Hepatocyte (in vitro differentiated cells): ENCODE data around the gene DGKK. TPM values are rescaled to one million over a fixed set of nuclear protein-coding genes. Genes with fewer than 3 reads are reported as not detected.

Source experiments
- DNase-seq: peaks from one replicate; pipeline ENCODE4 v3.0.0-alpha.2; 2016; ENCODE audit warnings: low spot score
- H2AFZ ChIP-seq: fragments of 200-600 bp; sonication (generic); 2 replicates; pipeline ENCODE4 v1.6.0; 2016; ENCODE audit warnings: antibody characterized with exemption, mild to moderate bottlenecking
- H3K27ac ChIP-seq: fragments of 200-600 bp; sonication (generic); 2 replicates; pipeline ENCODE4 v1.5.1; 2016; ENCODE audit warnings: mild to moderate bottlenecking
- H3K27me3 ChIP-seq: fragments of 200-600 bp; sonication (generic); 2 replicates; pipeline ENCODE4 v1.6.1; 2016
- H3K36me3 ChIP-seq: fragments of 200-600 bp; sonication (generic); replicated peaks from 2 replicates; pipeline ENCODE4 v1.5.1; 2016; ENCODE audit warnings: low read depth; ENCODE audit not compliant: insufficient read depth
- H3K4me1 ChIP-seq: fragments of 200-600 bp; sonication (generic); 2 replicates; pipeline ENCODE4 v1.5.1; 2016; ENCODE audit warnings: mild to moderate bottlenecking, moderate library complexity; ENCODE audit not compliant: insufficient read depth
- H3K4me2 ChIP-seq: fragments of 200-600 bp; sonication (generic); 2 replicates; pipeline ENCODE4 v1.6.0; 2016
- H3K4me3 ChIP-seq: fragments of 200-600 bp; sonication (generic); 2 replicates; pipeline ENCODE4 v1.5.1; 2016; ENCODE audit warnings: mild to moderate bottlenecking
- H3K79me2 ChIP-seq: fragments of 200-600 bp; sonication (generic); 2 replicates; pipeline ENCODE4 v1.6.0; 2017; ENCODE audit warnings: mild to moderate bottlenecking
- H3K9me2 ChIP-seq: fragments of 200-600 bp; sonication (generic); replicated peaks from 2 replicates; pipeline ENCODE4 v1.6.0; 2017; ENCODE audit warnings: mild to moderate bottlenecking; ENCODE audit not compliant: insufficient read depth
- H3K9me3 ChIP-seq: fragments of 200-600 bp; sonication (generic); 2 replicates; pipeline ENCODE4 v1.5.1; 2016; ENCODE audit warnings: low read depth, mild to moderate bottlenecking
- H4K20me1 ChIP-seq: fragments of 200-600 bp; sonication (generic); 2 replicates; pipeline ENCODE4 v1.6.0; 2016; ENCODE audit warnings: mild to moderate bottlenecking; ENCODE audit not compliant: insufficient read depth, poor library complexity, severe bottlenecking
- EZH2 ChIP-seq: fragments of 200-600 bp; sonication (generic); IDR thresholded peaks from 2 replicates; pipeline ENCODE4 v1.6.1; 2016; ENCODE audit warnings: antibody characterized with exemption, mild to moderate bottlenecking, borderline replicate concordance
- EZH2phosphoT487 ChIP-seq: fragments of 200-600 bp; sonication (generic); IDR thresholded peaks from one replicate; pipeline ENCODE4 v1.6.1; 2018; ENCODE audit warnings: antibody characterized with exemption, mild to moderate bottlenecking, low read depth, moderate library complexity; ENCODE audit not compliant: unreplicated experiment, severe bottlenecking
- WGBS: methylation state at CpG from one replicate; pipeline ENCODE4 v1.1.6; 2016; ENCODE audit warnings: low lambda C conversion rate; ENCODE audit errors: missing lambda C conversion rate; 5-methylcytosine and 5-hydroxymethylcytosine counted together
- polyA plus RNA-seq: library from polyadenylated mRNA; unstranded; fragments of >200 nt; fragmentation: Nextera tagmentation; extraction: Ambion mirVana; gene quantifications from 2 replicates; pipeline ENCODE4 v1.2.1, GENCODE V29; 2016
- total RNA-seq: library from RNA; depleted of rRNA; stranded (reverse); fragments of >200 nt; gene quantifications from 2 replicates; pipeline ENCODE4 v1.2.3, GENCODE V29; 2014
- TF ChIP-seq, protein P1 (sequence below): fragments of 200-600 bp; sonication (generic); IDR thresholded peaks from 2 replicates; pipeline ENCODE4 v1.5.1; 2016; ENCODE audit warnings: antibody characterized with exemption, mild to moderate bottlenecking; ENCODE audit not compliant: poor library complexity

Gene DGKK
- total and polyA plus RNA-seq, 2 experiments from 2014 or later: 0.40 TPM; not detected in 1

DNA sequence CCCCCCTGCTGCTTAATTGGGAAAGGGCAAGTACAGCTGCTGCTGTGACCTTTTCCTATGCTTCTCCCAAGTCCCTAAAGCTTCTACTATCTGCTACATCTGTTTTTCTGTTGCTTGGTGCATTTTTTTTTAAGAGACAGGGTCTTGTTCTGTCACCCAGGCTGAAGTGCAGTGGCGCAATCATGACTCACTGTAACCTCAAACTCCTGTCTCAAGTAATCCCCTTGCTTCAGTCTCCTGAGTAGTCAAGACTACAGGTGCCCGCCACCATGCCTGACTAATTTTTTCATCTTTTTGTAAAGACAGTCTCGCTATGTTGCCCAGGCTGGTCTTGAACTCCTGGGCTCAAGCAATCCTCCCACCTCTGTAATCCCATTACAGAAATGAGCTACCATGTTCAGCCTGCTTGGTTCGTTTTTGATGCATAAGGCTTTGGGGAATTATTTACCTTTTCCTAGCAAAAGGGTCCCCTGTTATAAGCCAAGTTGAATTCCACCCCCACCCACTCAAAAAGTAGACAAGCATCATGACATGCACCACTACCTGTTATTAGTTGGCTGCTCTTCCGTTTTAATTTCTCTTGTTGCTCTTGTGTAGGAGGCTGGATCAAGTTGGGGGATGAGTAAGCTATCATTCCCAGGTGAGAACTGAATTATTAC is 39.6 kb downstream of the DGKK start:
- Histone ChIP-seq H3K4me2 (no peak overlapping the region), H3K4me3 (no peak overlapping the region), H2AFZ (no peak overlapping the region), H3K4me1 (no peaks in the 10 kb centered on the region), H4K20me1 (no peaks in the 10 kb centered on the region), H3K79me2 (no peaks in the 10 kb centered on the region), H3K9me3 (no peaks in the 10 kb centered on the region), H3K27me3 (no peaks in the 10 kb centered on the region), H3K27ac (no peak overlapping the region), H3K9me2 (no peaks in the 10 kb centered on the region), H3K36me3 (no peaks in the 10 kb centered on the region)
- TF ChIP-seq, protein P1, sequence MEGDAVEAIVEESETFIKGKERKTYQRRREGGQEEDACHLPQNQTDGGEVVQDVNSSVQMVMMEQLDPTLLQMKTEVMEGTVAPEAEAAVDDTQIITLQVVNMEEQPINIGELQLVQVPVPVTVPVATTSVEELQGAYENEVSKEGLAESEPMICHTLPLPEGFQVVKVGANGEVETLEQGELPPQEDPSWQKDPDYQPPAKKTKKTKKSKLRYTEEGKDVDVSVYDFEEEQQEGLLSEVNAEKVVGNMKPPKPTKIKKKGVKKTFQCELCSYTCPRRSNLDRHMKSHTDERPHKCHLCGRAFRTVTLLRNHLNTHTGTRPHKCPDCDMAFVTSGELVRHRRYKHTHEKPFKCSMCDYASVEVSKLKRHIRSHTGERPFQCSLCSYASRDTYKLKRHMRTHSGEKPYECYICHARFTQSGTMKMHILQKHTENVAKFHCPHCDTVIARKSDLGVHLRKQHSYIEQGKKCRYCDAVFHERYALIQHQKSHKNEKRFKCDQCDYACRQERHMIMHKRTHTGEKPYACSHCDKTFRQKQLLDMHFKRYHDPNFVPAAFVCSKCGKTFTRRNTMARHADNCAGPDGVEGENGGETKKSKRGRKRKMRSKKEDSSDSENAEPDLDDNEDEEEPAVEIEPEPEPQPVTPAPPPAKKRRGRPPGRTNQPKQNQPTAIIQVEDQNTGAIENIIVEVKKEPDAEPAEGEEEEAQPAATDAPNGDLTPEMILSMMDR: no peak
- TF ChIP-seq EZH2phosphoT487 (no peak), EZH2 (no peak)
- 62% methylated on average over 5 of the region's 5 CpGs for WGBS
- no peak for DNase-seq

DNA sequence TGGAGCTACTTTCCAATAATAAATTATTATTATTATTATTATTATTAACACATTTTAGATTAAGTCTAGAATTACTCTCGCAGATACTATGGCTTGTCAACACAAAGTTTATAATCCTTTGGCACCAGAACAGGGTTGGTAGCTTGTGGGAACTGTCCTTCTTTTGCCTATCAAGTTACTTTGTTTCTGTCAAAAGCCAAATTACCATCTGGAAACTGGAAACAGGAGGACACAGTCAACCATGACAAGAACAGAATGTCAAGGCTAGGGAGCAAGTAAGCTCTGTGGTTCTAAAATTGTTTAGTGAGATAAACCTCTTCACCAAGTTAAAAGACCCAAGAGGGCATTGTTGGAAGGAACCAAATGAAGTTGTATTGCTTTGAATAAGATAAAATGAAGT is 42.5 kb downstream of the DGKK start:
- Histone ChIP-seq H3K9me3 (no peaks in the 10 kb centered on the region), H3K4me1 (no peaks in the 10 kb centered on the region), H3K4me2 (no peak overlapping the region), H3K27me3 (no peaks in the 10 kb centered on the region), H3K4me3 (no peak overlapping the region), H3K36me3 (no peaks in the 10 kb centered on the region), H3K27ac (no peak overlapping the region), H2AFZ (no peak overlapping the region), H3K79me2 (no peaks in the 10 kb centered on the region), H3K9me2 (no peaks in the 10 kb centered on the region), H4K20me1 (no peaks in the 10 kb centered on the region)
- 90% methylated on average over 1 of the region's 1 CpG for WGBS
- DNase-seq: no peak
- no peak for TF ChIP-seq EZH2phosphoT487
- TF ChIP-seq, protein P1: no peak
- TF ChIP-seq EZH2: no peak

GRCh38 chrX:50407976-50408375 is 62.6 kb downstream of the DGKK start:
- Histone ChIP-seq H3K79me2 (no peaks in the 10 kb centered on the region), H3K9me2 (no peaks in the 10 kb centered on the region), H2AFZ (no peak overlapping the region), H3K4me3 (no peak overlapping the region), H3K4me2 (no peak overlapping the region), H3K9me3 (no peaks in the 10 kb centered on the region), H4K20me1 (no peaks in the 10 kb centered on the region), H3K36me3 (no peaks in the 10 kb centered on the region), H3K4me1 (no peaks in the 10 kb centered on the region), H3K27me3 (no peaks in the 10 kb centered on the region), H3K27ac (no peak overlapping the region)
- WGBS: 65% methylated on average over 2 of the region's 2 CpGs
- no peak for DNase-seq
- TF ChIP-seq, protein P1: no peak
- TF ChIP-seq EZH2: no peak
- TF ChIP-seq EZH2phosphoT487: no peak

GRCh38 chrX:50403903-50404302 is 66.7 kb downstream of the DGKK start:
- Histone ChIP-seq H3K4me2 (no peak overlapping the region), H3K4me1 (no peaks in the 10 kb centered on the region), H3K79me2 (no peaks in the 10 kb centered on the region), H3K9me3 (no peaks in the 10 kb centered on the region), H3K4me3 (no peak overlapping the region), H4K20me1 (no peaks in the 10 kb centered on the region), H3K27me3 (no peaks in the 10 kb centered on the region), H2AFZ (no peak overlapping the region), H3K27ac (no peak overlapping the region), H3K9me2 (no peaks in the 10 kb centered on the region), H3K36me3 (no peaks in the 10 kb centered on the region)
- no peak for DNase-seq
- TF ChIP-seq EZH2phosphoT487 (no peak), EZH2 (no peak)
- TF ChIP-seq, protein P1: no peak
- WGBS: 43% methylated on average over 5 of the region's 5 CpGs
